Hippocampal formation (tissue), 2 donors: ENCODE measurements around the gene CCT6A.
"Not testable (repeated sequence)": the region's sequence is repeated elsewhere in the genome, so short reads cannot be mapped to it uniquely, and the experiment has no call there.

Experiments used
- DNase-seq, 2 donors: peaks; one replicate each; lab custom pipeline; 2025; lab: John Stamatoyannopoulos, UW

The CCT6A gene

GRCh38 chr7:56099653-56100052 lies 48.1 kb downstream of the CCT6A start:
- no peak for DNase-seq

GRCh38 chr7:56104138-56104537 lies 52.6 kb downstream of the CCT6A start:
- DNase-seq, result not testable (repeated sequence)

- DNase-seq, result no peak
These were observed 53.9 kb downstream of the CCT6A start for GRCh38 chr7:56105508-56105907.

- DNase-seq, result peak; percentile 96 to 99
These were observed 54.8 kb downstream of the CCT6A start, which contains the start of gene CHCHD2 for GRCh38 chr7:56106108-56107073. Gene CHCHD2 (minus strand): TSS chr7:56106476. CDS start chr7:56106413, 63 bp downstream.

GRCh38 chr7:56107954-56108258 lies 56.3 kb downstream of the CCT6A start:
- DNase-seq, result no peak

- no peak for DNase-seq
These were observed 59.0 kb downstream of the CCT6A start for GRCh38 chr7:56110611-56111010.

- not testable (repeated sequence) for DNase-seq
These were observed 60.7 kb downstream of the CCT6A start for GRCh38 chr7:56112244-56112643.
